Left ventricle myocardium inferior (tissue), 1 donor: ENCODE measurements around the gene ACBD6. TPM values are rescaled to one million over a fixed set of nuclear protein-coding genes. Genes with fewer than 3 reads are reported as not detected.

Source experiments
- DNase-seq: peaks from one replicate; pipeline ENCODE4 v3.0.0-alpha.2; 2020
- H3K27ac ChIP-seq: fragments of 200-600 bp; replicated peaks from 2 replicates; pipeline ENCODE4 v1.8.0; 2021
- H3K27me3 ChIP-seq: fragments of 200-600 bp; 2 replicates; pipeline ENCODE4 v1.8.0; 2021; ENCODE audit warnings: low read depth
- H3K36me3 ChIP-seq: fragments of 200-600 bp; 2 replicates; pipeline ENCODE4 v1.8.0; 2021
- H3K4me1 ChIP-seq: fragments of 200-600 bp; 2 replicates; pipeline ENCODE4 v1.8.0; 2021
- H3K4me3 ChIP-seq: fragments of 200-600 bp; 2 replicates; pipeline ENCODE4 v1.8.0; 2021; ENCODE audit warnings: mild to moderate bottlenecking, moderate library complexity
- H3K9me3 ChIP-seq: fragments of 200-600 bp; replicated peaks from 2 replicates; pipeline ENCODE4 v1.8.0; 2021
- intact Hi-C: fragments of 100-400 bp; cut with micrococcal nuclease; formaldehyde crosslinking; loops from one replicate; pipeline ENCODE4 v1.11.0; 2022
- total RNA-seq: library from RNA; stranded (reverse); fragmentation: NEBNext Ultra II Directional; extraction: Animal tissue kit (Norgen Biotek cat#: 25700); gene quantifications from one replicate; pipeline ENCODE4 v1.2.1, GENCODE V29; 2021
- TF ChIP-seq, protein P1 (sequence below): fragments of 200-600 bp; IDR thresholded peaks from 2 replicates; pipeline ENCODE4 v1.8.0; 2021; ENCODE audit warnings: antibody characterized with exemption, mild to moderate bottlenecking, borderline replicate concordance
- donor health status: DM: no; HTN: yes; CAD: no; lungs with severe emphysema.

The ACBD6 gene
- total RNA-seq, 1 donor from 2014 or later = 18.2 TPM

DNA sequence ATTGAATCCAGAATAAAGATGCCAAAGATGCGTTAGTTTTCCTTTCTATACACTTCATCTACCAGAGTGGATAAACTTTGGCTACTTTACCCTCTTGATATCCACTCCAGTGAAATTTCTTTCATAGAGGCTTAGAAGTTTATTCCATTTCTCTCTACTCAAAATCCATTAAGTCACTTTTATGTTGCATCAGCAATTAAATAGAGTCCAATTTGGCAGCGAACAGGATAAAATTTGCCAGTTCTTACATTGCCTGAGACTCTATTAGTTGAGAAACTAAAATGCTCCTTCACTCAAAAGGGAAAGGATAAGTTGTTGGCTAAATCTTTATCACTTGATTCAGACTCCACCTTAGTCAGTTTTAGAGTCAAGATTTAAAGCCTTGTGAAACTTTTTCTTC, 57.9 kb downstream of the ACBD6 start:
- peaks cover 6% of the 10 kb centered on the region for H3K4me1 ChIP-seq
- H3K27ac ChIP-seq = no peak overlapping the region
- H3K27me3 ChIP-seq = no peaks in the 10 kb centered on the region
- TF ChIP-seq, protein P1, sequence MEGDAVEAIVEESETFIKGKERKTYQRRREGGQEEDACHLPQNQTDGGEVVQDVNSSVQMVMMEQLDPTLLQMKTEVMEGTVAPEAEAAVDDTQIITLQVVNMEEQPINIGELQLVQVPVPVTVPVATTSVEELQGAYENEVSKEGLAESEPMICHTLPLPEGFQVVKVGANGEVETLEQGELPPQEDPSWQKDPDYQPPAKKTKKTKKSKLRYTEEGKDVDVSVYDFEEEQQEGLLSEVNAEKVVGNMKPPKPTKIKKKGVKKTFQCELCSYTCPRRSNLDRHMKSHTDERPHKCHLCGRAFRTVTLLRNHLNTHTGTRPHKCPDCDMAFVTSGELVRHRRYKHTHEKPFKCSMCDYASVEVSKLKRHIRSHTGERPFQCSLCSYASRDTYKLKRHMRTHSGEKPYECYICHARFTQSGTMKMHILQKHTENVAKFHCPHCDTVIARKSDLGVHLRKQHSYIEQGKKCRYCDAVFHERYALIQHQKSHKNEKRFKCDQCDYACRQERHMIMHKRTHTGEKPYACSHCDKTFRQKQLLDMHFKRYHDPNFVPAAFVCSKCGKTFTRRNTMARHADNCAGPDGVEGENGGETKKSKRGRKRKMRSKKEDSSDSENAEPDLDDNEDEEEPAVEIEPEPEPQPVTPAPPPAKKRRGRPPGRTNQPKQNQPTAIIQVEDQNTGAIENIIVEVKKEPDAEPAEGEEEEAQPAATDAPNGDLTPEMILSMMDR = no peak
- H3K4me3 ChIP-seq = no peak overlapping the region
- no peaks in the 10 kb centered on the region for H3K36me3 ChIP-seq
- DNase-seq = no peak
- intact Hi-C loops = no loop called here
- H3K9me3 ChIP-seq = peaks cover 16% of the 10 kb centered on the region

DNA sequence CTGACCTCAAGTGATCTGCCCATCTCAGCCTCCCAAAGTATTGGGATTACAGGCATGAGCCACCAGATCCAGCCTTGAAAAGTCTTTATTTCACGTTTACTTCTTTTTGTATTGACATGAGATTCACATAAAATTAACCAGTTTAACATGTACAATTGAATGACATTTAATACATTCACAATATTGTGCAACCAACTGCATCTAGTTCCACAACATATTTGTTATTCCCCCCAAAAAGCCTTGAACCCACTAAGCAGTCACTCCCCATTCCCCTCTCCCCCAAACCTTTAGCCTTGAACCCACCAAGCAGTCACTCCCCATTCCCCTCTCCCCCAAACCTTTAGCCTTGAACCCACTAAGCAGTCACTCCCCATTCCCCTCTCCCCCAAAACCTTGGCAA, 62.0 kb downstream of the ACBD6 start:
- Histone ChIP-seq H3K4me3 (no peak overlapping the region), H3K27me3 (no peaks in the 10 kb centered on the region), H3K9me3 (peaks cover 16% of the 10 kb centered on the region), H3K4me1 (no peaks in the 10 kb centered on the region), H3K27ac (no peak overlapping the region), H3K36me3 (no peaks in the 10 kb centered on the region)
- TF ChIP-seq, protein P1 = no peak
- DNase-seq = no peak
- intact Hi-C loops = no loop called here

DNA sequence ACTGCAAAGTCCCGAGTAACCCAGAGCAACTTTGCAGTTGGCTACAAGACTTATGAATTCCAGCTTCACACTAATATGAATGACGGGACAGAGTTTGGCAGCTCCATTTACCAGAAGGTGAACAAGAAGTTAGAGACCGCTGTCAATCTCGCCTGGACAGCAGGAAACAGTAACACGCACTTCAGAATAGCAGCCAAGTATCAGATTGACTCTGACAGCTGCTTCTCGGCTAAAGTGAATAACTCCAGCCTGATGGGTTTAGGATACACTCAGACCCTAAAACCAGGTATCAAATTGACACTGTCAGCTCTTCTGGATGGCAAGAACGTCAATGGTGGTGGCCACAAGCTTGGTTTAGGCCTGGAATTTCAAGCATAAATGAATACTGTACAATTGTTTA, 66.8 kb downstream of the ACBD6 start:
- no peaks in the 10 kb centered on the region for H3K4me1 ChIP-seq
- no peaks in the 10 kb centered on the region for H3K9me3 ChIP-seq
- intact Hi-C loops = no loop called here
- no peaks in the 10 kb centered on the region for H3K27me3 ChIP-seq
- no peaks in the 10 kb centered on the region for H3K36me3 ChIP-seq
- H3K4me3 ChIP-seq = no peak overlapping the region
- no peak for DNase-seq
- no peak overlapping the region for H3K27ac ChIP-seq
- TF ChIP-seq, protein P1 = no peak

DNA sequence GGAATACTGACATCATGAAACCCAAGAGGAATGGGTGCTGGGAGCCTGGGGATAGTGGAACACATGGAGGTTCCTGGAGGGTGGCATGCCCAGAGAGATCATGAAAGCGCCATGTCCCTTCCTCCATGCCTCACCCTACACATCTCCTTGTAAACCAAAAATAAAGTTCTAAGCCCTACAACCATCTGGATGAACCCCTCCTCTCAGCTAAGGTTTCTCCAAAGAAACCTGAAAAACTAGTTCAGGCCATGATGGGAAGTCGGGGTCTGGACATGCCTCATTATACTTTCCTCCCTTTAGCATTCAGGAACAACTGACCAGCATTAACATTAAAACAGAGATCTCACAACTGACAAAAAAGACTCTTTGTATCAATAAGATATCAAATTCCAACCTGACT, 68.5 kb downstream of the ACBD6 start:
- intact Hi-C loops = no loop called here
- Histone ChIP-seq H3K36me3 (peaks cover 6% of the 10 kb centered on the region), H3K4me3 (no peak overlapping the region), H3K9me3 (no peaks in the 10 kb centered on the region), H3K4me1 (no peaks in the 10 kb centered on the region), H3K27me3 (no peaks in the 10 kb centered on the region), H3K27ac (no peak overlapping the region)
- DNase-seq = no peak
- TF ChIP-seq, protein P1 = no peak

DNA sequence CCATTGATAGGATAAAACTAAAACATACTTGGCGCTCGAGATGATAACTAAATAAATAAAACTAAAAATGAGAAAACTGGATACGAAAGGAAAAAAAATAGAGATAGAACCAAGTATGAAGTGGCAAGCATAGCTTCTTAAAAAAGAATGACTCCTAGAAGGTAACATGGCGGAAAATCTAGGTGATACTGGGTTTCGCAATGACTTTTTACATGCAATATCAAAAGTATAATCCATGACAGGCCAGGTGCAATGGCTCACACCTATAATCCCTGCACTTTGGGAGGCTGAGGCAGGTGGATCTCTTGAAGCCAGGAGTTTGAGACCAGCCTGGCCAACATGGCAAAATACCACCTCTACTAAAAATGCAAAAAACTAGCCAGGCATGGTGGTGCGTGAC, 70.7 kb downstream of the ACBD6 start:
- Histone ChIP-seq H3K27me3 (no peaks in the 10 kb centered on the region), H3K4me3 (no peak overlapping the region), H3K4me1 (no peaks in the 10 kb centered on the region), H3K36me3 (peaks cover 6% of the 10 kb centered on the region), H3K27ac (no peak overlapping the region), H3K9me3 (no peaks in the 10 kb centered on the region)
- TF ChIP-seq, protein P1 = no peak
- DNase-seq = no peak
- intact Hi-C loops = no loop called here
